Tibial nerve (tissue), 4 donors: ENCODE data around the gene THSD4.

Experiments used
- EP300 ChIP-seq, 2 donors: sonication (generic); formaldehyde crosslinking; IDR thresholded peaks; one replicate each; pipeline ENCODE4 v1.6.1; 2017; ENCODE audit warnings: antibody characterized with exemption in 2 of 2, mild to moderate bottlenecking in 1 of 2
- POLR2A ChIP-seq, 2 donors: fragments of 450-650 bp; IDR thresholded peaks; one replicate each; pipeline ENCODE4 v1.6.1; 2017; ENCODE audit warnings: antibody characterized with exemption in 2 of 2, mild to moderate bottlenecking in 2 of 2, moderate library complexity in 2 of 2
- TF ChIP-seq, protein P1 (sequence below), 5 experiments: fragments of 200-600 bp in 3 of 5; fragments of 450-650 bp in 2 of 5; sonication (generic) in 3 of 5; IDR thresholded peaks; one replicate each; pipeline ENCODE4 v1.5.1; 2016 to 2019; ENCODE audit warnings: antibody characterized with exemption in 5 of 5, mild to moderate bottlenecking in 3 of 5, moderate library complexity in 2 of 5

DNA sequence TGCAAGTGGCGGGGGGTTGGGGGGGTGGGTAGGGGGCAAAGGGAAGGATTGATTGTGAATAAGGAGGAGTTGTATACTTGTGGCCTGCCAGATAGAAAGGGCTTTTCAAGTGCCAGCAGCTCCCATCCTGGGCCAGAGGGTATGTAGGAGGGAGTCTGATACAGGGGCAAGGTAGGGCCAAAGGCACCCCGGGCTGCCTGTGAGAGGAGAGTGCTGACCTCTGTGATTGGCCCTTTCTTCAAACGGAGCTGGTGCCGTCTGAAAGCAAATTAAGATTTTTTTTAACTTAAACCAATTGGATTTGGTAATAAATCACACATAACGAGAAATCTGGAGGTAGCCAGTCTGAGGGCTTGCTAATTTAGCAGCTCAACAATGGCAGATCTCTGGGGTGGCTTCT is 229.9 kb downstream of the THSD4 start:
- TF ChIP-seq, protein P1, sequence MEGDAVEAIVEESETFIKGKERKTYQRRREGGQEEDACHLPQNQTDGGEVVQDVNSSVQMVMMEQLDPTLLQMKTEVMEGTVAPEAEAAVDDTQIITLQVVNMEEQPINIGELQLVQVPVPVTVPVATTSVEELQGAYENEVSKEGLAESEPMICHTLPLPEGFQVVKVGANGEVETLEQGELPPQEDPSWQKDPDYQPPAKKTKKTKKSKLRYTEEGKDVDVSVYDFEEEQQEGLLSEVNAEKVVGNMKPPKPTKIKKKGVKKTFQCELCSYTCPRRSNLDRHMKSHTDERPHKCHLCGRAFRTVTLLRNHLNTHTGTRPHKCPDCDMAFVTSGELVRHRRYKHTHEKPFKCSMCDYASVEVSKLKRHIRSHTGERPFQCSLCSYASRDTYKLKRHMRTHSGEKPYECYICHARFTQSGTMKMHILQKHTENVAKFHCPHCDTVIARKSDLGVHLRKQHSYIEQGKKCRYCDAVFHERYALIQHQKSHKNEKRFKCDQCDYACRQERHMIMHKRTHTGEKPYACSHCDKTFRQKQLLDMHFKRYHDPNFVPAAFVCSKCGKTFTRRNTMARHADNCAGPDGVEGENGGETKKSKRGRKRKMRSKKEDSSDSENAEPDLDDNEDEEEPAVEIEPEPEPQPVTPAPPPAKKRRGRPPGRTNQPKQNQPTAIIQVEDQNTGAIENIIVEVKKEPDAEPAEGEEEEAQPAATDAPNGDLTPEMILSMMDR (IDR thresholded peaks at IDR 0.05), result no peak
- no peak for TF ChIP-seq EP300 (IDR thresholded peaks at IDR 0.05)
- no peak for TF ChIP-seq POLR2A (IDR thresholded peaks at IDR 0.05)
